Hematopoietic multipotent progenitor cell treated with erythropoietin and hydrocortisone succinate and interleukin-3 and kit ligand, for 15 days (in vitro differentiated cells): Measurements from ENCODE around the gene COP1.

Source experiments
- DNase-seq: peaks from one replicate; pipeline ENCODE4 v3.0.0-alpha.2; 2015; ENCODE audit warnings: low spot score

The COP1 gene

DNA sequence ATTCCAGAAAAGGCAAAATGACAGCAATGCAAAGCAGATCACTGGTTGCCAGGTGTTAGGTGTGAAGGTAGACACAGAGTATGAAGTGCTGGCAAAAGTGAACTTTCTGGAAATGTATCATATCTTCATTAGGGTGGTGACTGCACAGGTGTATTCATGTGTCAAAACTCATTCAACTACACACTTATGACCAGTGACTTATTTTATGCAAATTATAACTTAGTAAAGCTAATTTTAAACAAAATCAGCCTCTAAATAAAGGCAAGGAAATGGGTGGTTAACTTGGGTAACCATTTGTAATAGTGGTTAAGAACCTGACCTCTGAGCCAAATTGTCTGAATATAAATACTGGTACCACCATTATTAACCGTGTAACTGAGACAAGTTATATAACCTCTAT, 7.4 kb downstream of the COP1 start:
- no peak for DNase-seq

DNA sequence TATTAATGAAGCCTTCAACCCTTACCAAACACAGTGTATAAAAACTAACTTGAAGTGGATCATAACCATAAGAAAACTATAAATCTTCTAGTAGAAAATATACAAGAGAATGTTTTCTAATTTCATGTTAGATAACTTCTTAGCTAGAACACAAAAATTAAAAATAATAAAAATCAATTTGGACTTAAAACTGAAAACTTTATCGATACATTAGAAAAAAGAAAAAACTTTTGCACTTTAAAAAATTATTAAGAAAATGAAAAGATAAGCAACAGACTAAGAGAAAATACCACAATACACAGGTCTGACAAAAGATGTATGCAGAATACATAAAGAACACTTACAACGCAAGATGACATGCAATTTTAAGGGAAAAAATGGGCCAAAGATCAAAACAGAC, 8.7 kb downstream of the COP1 start:
- no peak for DNase-seq

DNA sequence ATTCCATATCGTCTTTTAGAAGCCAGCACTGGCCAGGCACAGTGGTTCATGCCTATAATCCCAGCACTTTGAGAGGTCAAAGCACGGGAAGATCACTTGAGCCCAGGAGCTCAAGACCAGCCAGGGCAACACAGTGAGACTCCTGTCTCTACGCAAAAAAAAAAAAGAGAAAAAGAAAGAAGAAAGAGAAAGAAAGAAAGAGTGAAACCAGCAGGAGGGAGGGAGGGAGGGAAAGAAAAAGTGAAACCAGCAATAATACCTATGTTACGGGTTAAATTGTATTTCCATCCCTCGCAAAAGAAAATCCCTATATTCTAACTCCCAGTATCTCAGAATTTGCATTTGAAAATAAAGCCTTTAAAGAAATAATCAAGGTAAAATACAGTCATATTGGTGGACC, 10.4 kb downstream of the COP1 start:
- no peak for DNase-seq

DNA sequence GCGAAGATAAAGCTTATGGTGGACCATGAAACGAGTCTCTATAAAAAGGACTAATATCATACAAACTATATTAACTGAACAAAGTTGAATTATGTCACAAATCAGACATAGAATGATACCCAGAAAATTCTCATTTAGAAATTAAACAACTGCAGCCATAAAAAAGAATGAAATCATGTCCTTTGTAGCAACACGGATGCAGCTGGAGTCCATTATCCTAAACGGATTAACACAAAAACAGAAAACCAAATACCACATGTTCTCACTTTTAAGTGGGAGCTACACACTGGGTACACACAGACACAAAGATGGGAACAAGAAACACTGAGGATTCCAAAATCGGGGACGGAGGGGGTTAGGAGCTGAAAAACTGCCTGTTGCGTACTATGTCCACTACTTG, 11.5 kb downstream of the COP1 start:
- DNase-seq: no peak

- no peak for DNase-seq
Observed at GRCh38 chr1:176193663-176194062, 13.4 kb downstream of the COP1 start.

DNA sequence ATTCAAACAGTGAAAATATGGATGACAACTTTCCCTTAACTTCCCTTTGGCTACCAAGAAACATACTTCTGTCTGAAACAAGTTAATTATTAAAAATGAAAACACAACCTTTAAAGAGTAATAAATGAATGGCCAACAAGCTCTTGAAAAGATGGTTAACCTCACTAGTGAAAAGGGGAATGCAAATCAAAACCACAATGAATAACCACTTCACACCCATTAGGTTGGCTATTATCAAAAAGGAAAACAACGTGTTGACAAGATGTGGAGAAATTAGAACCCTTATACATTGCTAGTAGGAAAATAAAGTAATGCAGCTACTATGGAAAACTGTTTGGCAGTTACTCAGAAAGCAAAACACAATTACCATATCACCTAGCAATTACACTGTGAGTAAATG, 14.1 kb downstream of the COP1 start:
- no peak for DNase-seq

- DNase-seq: no peak
Observed at GRCh38 chr1:176188604-176189003, 18.5 kb downstream of the COP1 start.

DNA sequence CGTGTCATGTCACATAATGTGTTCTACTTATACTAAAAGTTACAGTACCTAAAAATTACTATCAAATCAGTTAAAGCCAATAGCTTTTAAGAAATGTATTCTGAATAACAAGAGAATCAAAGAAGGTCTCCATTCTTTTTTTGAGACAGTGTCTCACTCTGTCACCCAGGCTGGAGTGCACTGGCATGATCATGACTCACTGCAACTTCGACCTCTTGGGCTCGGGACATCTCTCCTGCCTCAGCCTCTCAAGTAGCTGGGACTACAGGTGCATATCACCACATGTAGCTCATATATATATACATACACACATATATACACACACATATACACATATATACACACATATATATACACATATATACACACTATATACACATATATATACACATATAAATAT, 20.1 kb downstream of the COP1 start:
- DNase-seq: no peak

DNA sequence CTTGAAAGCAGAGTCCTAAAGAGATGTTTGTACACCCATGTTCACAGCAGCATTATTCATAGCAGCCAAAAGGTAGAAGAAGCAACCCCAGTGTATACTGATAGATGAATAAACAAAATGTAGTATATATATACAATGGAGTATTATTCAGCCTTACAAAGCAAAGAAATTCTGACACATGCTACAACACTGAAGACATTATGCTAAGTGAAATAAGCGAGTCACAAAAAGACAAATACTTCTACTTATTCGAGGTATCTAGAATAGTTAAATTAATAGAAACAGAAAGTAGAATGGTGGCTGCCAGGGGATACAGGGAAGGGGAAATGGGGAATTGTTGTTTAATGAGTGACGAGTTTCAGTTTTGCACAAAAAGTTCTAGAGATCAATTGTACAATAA, 23.5 kb downstream of the COP1 start:
- no peak for DNase-seq

DNA sequence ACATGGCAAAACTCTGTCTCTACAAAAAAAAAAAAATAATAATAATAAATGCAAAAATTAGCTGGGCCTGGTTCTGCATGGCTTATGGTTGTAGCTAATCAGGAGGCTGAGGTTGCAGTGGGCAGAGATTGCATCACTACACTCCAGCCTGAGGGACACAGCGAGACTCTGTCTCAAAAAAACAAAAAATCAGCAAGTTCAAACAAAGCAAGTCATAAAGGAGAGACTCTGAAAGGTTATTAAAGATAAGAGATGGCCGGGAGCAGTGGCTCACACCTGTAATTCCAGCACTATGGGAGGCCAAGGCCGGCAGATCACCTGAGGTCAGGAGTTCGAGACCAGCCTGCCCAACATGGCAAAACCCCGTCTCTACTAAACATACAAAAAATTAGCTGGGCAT, 28.8 kb downstream of the COP1 start:
- no peak for DNase-seq

DNA sequence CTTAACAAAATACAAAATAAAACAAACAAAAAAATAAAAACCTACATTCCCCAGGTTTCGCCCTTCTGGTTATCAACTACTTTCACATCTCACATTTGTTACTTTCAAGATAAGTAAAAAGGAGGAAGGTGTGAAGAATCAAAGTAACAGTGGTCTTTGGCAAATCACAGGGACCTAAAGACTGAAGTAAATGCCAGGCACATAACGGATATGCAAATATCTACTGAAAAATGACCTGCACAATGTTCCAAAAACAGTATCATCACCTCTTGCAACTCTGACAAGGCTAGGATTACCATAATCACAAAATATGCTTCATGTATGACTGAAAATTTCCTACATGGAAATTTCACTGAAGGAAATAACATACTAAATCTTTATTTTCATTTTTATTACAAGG, 29.3 kb downstream of the COP1 start:
- no peak for DNase-seq

DNA sequence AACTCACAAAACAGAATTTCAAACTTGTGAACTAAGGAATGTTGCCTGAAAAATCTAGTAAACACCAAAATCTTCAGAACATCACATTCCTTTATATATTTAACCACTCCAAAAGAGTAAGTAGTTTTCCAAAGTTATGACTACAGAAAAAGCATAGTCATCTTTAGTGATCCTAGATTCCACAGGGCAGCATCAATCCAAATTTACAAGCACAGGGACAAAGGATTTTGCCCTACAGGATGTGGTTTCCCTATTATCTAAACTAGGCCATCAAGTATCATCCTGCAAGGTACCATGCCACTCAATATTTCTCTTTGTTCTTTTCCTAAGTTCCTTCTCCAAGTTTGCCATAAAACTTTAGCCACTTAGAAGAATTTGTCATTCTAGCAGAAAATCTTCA, 33.0 kb downstream of the COP1 start:
- no peak for DNase-seq

DNA sequence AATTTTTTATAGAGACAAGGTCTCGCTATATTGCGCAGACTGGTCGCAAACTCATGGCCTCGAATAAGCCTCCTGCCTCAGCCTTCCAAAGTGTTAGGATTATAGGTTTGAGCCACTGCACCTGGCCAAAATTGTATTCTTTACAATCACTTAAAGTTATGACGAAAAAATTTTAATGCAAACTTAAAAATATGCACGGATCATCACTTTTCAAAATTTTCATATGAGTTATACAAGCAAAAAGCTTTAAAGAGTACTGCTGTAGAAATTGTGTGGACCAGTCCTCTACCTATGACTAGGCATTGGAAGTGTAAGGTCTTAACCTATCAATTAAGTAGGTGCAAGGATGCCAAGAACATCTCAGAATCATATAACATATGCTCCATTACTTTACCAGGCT, 34.9 kb downstream of the COP1 start:
- no peak for DNase-seq

GRCh38 chr1:176167210-176167609, 39.9 kb downstream of the COP1 start:
- DNase-seq: no peak

- DNase-seq: no peak
Observed at GRCh38 chr1:176165573-176165972, 41.5 kb downstream of the COP1 start.

DNA sequence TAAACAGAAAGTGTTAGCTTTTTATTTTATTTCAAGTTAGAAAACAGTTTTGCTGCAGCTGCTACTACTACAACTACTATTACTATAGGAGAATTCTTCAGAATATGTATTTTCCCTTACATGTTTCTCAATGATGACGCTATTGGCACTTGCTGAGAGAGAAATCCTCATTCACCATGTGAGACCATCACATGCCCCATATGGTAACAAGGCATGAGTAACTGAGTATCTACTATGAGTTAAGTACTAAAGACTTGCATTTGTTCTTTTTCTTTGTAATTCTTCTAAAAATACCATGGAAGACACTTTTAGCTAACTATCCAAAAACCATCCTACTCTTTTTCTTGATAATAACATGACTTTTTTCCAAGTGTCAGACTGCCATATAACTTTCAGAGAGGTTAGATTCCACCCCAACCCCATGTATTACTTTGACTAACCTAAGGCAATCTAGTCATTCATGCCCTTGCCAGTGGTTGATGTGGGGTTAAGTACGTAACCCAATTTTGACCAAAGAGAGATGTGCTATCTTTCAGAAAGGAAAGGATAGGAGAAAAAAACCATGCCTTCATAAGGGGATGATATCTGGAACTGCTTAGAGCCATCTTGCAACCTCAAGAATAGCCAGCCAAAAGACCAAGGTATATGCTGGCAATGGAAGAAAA, 42.9 kb downstream of the COP1 start:
- no peak for DNase-seq

GRCh38 chr1:176159993-176160392, 47.1 kb downstream of the COP1 start:
- no peak for DNase-seq

DNA sequence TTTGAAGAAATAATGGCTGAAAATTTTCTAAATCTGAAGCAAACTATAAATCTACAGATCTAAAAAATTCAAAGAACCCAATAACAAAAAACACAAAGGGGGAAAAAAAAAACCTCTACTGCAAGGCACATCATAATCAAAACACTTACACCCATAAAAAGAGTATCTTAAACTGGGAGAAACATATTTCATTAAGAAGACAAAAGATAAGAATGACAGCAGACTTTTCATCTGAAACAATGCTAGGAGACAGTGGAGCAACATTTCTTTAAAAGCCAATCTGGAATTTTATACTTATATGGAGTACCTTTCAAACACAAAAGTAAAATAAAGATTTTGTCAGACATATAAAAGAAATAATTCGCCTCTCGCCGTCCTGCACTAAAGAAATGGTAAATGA, 49.1 kb downstream of the COP1 start:
- no peak for DNase-seq

- no peak for DNase-seq
Observed at GRCh38 chr1:176149939-176150807, 56.9 kb downstream of the COP1 start.

DNA sequence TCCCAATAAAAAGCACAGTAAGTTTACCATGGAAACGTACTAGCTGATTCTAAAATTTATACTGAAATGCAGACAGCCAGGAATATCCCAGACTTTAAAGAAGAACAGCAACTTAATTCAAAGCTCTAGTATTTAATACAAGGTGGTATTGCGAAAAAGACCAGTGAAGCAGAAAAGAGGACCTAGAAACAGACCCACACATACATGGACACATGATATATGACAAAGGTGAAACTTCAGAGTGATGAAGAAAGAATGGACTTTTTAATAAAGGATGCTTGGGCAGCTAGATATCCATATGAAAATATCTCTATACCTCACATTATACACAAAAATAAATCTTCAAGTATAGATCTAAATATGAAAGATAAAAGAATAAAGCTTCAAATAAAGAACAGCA, 62.6 kb downstream of the COP1 start:
- no peak for DNase-seq

GRCh38 chr1:176142973-176143372, 64.1 kb downstream of the COP1 start:
- DNase-seq: no peak

GRCh38 chr1:176141449-176141848, 65.6 kb downstream of the COP1 start:
- no peak for DNase-seq

DNA sequence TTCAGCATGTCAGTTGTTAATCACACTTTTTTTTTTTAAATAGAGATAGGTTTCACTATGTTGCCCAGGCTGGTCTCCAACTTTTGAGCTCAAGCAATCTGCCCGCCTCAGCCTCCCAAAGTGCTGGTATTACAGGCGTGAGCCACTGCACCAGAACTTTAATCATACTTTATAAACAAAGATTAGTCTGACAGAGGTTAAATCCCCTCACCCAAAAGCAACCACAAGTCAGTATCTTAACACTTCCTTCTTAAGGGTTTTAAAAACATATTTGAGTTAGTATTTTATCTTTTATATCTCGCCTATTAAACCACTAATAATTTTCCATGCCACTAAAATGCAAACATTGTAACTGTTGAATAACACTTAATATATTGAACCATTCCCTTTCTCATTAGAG, 70.2 kb downstream of the COP1 start:
- no peak for DNase-seq

GRCh38 chr1:176134666-176135065, 72.4 kb downstream of the COP1 start:
- DNase-seq: no peak
